CD4-positive, alpha-beta T cell treated with Interleukin-15 for 1 hour (primary cell): ENCODE data around the gene CLPSL2.
"Not testable (repeated sequence)": the region's sequence is repeated elsewhere in the genome, so short reads cannot be mapped to it uniquely, and the experiment has no call there.

Source experiments
- DNase-seq: peaks from one replicate; pipeline ENCODE4 v3.0.0-alpha.2; 2020

CLPSL2 gene

DNA sequence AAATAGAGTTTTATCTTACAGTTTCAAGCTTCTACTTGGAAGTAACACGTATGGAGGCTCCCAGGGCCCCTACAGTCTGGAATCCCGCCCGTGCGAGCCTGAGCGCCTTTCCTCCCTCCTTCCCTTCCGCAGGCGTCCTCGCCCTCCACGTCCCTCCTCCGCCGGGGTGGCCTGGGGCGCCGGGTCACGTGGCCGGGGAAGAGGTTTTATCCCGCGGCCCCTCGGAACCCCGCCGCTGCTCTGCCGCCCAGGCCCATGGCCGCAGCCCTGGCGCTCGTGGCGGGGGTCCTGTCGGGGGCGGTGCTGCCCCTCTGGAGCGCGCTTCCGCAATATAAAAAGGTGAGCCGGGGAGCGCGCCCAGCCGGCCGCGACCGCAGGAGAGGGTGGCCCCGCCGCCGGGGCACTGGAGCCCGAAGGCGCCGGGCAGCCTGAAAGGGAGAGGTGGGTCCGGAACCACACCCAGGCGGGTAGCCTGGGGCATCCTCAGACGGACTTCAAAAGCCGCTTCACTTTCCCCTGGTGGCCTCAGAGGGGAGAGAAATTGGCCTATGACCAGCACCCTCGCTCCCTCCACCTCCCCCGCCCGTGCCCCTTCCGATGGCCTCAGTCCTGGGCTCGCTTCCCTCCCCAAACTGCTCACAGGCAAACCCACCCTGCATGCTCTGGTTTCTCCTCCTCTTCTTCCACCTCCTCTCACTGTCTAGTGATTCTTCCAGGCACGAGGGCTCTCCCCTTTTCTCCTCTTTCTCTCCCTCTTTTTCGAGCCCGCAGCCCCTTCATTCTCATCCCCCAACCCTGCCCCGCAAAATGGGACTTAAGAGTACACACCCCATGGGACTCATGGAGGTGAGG lies at the start of gene CLPSL2:
Gene CLPSL2, plus strand, starts transcription at position 235 of the 852 bp plus-strand sequence. Its CDS starts 21 bp downstream, at position 256.
- no peak for DNase-seq

DNA sequence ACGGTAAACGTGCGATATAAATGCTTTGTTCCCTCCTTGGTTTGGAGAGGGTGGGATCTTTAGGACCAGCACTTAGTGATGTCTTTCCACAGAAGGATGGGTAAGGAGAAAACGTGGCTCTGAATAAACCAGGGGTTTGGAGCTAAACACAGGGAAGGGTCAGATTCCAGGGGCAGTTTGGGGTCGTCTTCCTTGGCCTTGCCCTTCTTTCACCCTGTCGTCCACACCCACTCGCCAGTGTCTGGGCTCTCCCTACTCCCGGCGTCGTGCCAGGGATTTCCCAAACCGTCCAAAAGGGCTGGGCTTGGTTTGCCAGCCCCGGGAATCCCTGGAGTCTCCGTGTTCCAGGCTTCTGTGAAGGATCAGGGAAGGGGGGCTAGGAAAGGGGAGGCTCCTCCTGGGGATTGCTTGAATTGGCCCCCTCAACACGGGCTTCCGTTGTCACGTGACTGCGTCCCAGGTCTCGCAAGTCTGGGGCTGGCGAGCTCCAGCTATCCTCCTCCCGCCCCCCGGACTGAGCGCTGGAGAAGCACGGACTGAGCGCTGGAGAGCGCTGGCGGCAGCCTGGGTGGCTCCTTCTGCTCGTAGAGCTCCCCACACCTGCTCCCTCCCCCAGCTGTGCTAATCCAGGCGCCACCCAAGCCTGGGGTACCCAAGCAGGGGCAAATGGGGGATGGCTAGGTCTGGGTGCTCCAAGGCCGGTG lies 49.0 kb upstream of the CLPSL2 start:
- no peak for DNase-seq

GRCh38 chr6:35727935-35728682 lies 48.3 kb upstream of the CLPSL2 start:
- DNase-seq = peak; percentile 92

DNA sequence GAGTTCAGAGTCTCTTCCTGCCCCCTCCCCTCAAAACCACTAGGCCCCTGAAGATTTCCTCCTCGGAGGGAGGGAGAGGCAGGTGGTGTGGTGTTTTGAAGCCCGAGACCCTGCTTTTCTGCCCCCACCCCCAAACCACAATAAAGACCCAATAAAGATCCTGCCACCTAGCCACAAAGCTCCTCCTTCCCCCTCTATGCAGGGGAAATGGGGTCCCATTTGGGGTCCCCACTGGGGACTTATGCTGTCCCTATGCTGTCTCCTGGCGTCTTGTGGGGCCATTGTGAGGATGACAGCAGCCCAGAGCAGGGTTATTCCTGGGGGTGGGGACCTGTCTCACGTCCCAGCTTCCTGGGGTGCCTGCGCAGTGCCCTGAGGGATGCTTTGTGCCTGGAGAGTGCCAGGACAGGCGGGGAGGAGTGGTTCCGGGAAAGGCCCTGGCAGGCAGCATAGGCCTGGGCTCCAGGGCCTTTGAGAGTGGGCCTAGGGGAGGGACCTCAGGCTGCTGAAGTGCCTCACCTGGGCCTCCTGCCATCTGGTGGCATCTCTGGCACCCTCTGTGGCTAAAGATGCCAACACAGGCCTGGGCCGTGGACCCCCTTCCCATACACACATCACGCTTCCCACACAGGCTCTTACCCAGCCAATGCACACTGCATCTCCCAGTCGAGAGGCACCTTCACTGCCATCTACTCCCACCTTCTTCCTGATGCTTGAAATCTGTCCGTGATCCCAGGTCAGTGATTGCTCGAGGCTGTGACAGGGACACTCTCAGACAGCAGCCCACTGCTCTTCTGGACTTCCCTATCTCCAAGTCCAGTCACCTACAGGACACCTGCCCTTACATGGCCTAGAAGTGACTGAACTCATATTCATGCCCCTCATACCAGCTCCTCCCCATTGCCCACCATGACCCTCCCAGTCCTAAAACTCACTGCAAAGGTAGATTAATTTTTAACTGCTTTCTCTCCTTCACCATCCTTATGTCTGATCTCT lies 47.4 kb upstream of the CLPSL2 start:
- peak; percentile 35 for DNase-seq

- DNase-seq = no peak
Observed at GRCh38 chr6:35729722-35730121, 46.7 kb upstream of the CLPSL2 start.

DNA sequence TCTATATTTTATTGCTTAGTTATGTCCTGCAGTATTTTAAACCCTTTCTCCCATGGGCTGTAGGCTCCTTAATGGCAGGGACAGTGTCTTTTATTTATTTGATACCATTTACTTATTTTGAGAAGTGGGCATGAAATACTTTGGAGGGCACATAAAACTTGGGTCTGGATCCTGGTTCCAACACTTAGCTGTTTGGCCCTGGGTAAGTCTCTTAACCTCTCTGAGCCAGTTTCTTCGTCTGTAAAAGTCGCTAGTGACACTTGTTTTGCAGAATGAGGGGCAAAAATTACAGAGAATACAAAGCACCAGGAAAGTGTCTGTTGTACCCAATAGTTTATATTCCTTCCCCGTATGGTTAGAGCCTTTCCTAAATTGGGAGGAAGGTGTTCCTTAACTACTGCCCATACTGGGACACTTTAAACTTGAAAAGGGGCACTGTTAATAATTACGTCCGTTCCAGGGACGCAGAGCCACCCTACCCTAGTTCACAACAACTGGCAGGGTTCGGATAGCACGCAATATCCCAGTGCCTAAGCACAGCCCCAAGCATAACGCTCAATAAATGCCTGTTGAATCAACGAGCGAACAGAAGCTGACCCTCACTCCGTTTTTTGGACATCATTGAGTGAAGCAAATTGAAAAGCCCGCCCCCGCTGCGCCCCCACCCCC lies 45.5 kb upstream of the CLPSL2 start:
- DNase-seq = no peak

DNA sequence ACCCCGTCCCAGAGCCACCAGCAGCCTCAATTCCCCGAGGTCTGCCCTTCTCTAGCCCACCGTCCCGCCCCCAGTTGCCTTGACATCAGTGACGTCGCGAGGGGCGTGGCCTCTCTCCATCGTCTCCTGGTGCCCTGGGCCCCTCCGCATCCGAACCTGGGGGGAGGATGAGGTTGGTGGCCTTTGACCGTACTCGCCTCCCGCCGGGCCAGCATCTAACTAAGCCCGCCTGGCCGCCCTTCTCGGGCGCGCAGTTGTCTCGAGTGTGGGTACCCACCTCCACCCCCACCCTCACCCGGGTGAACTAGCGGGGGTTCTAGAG lies 45.0 kb upstream of the CLPSL2 start:
- peak; percentile 93 for DNase-seq

GRCh38 chr6:35731736-35732532 lies 44.5 kb upstream of the CLPSL2 start:
- DNase-seq = peak; percentile 91

DNA sequence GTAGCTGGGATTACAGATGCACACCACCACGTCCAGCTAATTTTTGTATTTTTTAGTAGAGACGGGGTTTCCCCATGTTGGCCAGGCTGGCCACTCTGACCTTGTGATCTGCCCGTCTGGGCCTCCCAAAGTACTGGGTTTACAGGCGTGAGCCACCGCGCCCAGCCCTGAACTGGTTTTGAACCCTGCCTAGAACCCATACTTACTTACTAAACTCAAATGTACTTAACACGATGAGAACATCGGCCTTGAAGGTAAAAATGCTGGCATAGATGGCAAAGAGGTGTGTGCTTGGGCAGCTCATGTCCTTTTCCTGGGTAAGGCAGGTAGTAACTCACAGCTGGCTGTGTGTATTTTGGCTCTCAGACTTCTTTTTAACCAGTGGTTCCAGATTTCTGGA lies 42.8 kb upstream of the CLPSL2 start:
- DNase-seq = no peak

GRCh38 chr6:35734319-35734718 lies 42.1 kb upstream of the CLPSL2 start:
- not testable (repeated sequence) for DNase-seq

DNA sequence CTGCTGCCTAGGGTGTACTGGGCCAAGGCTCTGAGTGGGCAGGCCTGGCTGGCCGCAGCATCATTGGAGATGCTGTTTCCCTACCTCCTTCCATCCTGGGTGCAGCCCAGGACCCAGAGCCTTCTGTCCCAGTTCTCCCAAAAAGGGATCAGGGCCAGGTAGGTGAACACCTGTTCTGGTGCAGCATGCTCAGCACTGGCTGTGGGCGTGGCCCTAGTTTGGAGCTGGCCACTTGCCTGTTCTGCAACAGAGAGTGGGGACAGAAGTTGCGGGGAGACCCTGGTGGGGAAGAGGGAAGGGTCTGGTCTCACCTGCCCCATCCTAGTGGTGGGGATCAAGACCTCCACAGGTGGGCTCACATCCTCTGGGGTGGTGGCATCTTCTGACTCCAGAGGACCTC lies 40.9 kb upstream of the CLPSL2 start:
- no peak for DNase-seq

- peak; percentile 80 for DNase-seq
Observed at GRCh38 chr6:35736253-35736894, 40.0 kb upstream of the CLPSL2 start.

DNA sequence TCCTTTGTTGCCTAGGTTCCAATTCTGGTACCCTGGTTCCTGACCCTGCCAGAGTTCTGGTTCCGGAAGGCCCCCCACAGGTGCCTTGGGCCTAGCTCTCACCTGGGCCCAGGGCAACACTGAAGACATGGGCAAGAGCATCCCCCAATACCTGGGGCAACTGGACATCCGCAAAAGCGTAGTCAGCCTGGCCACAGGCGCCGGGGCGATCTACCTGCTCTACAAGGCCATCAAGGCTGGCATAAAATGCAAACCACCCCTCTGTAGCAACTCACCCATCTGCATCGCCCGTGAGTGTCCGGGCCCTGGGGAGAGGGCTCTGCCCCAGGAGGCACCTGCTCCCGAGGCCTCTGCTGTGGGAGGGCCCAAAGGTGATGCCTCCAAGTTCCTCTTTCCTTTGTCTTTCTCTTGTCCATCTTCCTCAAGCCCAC lies 39.4 kb upstream of the CLPSL2 start, which contains the start of gene ARMC12:
Gene ARMC12, plus strand, starts transcription at position 51 of the 431 bp plus-strand sequence. Its CDS starts 77 bp downstream, at position 128.
- no peak for DNase-seq

GRCh38 chr6:35737413-35738211 lies 38.8 kb upstream of the CLPSL2 start:
- no peak for DNase-seq

DNA sequence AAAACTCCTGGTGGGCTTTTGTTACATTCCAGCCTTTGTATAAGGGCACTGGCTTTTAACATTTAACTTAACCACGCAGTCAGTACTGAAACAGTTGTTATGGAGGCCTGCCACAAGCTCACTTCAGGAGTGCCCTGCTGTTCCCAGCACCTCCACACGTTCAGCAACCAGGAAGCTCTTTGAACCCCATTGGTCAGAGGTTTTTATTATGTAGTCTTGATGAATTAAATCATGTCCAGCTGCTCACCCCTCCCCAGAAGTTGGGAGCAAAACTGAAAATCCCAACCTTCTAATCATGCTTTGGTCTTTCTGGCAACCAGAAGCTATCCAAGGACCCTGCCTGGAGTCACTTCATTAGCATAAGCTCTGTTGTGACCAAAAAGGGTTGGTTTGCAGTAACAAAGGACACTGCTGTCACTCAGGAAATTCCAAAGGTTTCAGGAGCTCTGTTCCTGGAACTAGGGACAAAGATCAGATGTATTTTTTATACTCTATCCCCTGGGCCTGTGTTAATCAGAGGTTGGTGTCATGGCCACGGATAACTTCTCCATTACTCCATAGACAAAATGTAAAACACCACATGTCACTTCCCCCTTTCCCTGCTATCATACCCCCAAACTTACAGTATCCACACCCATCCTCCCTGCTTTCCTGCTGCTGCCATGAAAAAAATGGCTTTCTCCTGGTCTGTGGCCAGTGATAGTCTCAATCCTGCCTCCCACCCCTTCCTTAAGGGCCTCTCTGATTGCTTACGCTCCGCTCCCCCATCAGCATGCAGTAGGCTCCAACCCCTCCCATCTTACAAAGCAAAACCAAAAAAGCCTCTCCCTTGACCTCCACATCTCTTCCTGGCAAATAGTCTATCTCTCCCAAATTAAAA lies 36.5 kb upstream of the CLPSL2 start:
- no peak for DNase-seq

- no peak for DNase-seq
Observed at GRCh38 chr6:35742842-35743241, 33.6 kb upstream of the CLPSL2 start.

DNA sequence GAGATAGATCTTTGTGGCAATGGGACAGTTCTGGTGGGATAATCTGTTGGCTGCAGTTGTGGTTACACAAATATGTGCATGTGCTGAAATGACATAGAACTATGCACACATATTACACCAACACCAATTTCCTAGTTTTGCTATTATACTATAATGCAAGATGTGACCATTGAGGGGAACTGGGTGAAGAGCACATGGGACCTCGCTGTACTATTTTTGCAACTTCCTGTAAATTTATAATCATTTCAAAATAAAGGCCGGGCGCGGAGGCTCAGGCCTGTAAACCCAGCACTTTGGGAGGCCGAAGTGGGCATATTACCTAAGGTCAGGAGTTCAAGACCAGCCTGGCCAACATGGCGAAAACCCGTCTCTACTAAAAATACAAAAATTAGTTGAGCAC lies 30.9 kb upstream of the CLPSL2 start:
- no peak for DNase-seq

DNA sequence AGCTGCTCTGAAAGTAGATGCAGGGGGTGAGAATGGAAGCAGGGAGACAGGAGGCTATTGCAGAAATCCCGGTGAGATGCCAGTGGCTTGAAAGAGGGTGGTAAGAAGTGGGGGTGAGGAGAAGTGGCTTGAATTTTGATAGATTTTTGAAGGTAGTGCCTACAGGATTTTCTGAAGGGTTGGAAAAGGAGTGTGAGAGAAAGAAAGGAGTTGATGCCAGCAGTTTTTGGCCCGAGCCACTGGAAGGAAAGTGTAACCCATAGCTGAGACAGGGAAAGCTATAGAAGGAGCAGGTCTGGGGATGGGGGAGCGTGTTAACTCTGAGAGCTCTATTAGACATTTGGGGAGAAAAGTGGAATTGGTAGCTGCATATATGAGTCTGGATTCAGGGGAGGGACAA lies 29.9 kb upstream of the CLPSL2 start:
- no peak for DNase-seq
